GM21825 (cell line): Measurements from ENCODE around the gene ZNF486.
"Not testable (repeated sequence)": the region's sequence is repeated elsewhere in the genome, so short reads cannot be mapped to it uniquely, and the experiment has no call there.

Experiments used
- ATAC-seq: cut with Tn5 transposase; IDR thresholded peaks from one replicate; pipeline ENCODE4 v1.9.1; 2021; ENCODE audit warnings: mild to moderate bottlenecking, moderate library complexity; ENCODE audit not compliant: unreplicated experiment

The ZNF486 gene

DNA sequence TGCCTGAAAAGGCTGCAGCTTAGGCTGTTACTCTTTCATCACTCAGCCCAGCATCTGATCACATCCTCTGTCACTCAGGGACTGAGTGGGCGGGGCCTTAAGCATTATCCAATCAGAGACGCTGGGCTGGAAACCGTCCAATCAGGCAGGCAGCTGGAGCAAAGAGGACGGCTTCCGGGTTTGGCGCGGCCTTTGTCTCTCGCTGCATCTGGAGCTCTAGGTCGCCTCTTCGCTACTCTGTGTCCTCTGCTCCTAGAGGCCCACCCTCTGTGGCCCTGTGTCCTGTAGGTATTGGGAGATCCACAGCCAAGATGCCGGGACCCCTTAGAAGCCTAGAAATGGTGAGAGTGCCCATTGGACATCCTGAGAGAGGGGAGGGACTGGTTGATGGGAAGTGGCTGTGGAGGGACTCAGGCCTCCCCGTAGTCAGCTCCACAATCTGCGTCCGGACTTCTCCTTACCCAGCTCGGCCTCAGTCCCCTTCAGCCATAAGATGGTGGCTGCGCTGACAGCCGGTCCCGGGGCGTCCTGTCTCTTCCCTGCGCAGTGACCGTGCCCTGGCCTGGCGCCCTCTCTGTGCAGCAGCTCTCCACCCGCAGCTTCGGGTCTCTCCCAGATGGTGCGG, at the start of gene ZNF486:
Gene ZNF486 (plus strand): TSS at position 195 of the 625 bp plus-strand sequence. CDS start 117 bp downstream, at position 312.
- peak; percentile 90 for ATAC-seq

DNA sequence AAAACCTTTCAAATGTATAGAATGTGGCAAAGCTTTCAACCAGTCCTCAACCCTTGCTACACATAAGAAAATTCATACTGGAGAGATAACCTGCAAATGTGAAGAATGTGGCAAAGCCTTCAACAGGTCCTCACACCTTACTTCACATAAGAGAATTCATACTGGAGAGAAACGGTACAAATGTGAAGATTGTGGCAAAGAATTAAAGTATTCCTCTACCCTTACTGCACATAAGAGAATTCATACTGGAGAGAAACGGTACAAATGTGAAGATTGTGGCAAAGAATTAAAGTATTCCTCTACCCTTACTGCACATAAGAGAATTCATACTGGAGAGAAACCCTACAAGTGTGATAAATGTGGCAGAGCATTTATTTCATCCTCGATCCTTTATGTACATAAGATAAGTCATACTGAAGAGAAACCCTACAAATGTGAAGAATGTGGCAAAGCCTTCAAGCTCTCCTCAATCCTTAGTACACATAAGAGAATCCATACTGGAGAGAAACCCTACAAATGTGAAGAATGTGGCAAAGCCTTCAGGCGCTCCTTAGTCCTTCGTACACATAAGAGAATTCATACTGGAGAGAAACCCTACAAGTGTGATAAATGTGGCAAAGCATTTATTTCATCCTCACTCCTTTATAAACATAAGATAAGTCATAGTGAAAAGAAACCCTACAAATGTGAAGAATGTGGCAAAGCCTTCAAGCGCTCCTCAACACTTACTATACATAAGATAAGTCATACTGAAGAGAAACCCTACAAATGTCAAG, 48.8 kb upstream of the ZNF486 start:
- ATAC-seq: not testable (repeated sequence)

DNA sequence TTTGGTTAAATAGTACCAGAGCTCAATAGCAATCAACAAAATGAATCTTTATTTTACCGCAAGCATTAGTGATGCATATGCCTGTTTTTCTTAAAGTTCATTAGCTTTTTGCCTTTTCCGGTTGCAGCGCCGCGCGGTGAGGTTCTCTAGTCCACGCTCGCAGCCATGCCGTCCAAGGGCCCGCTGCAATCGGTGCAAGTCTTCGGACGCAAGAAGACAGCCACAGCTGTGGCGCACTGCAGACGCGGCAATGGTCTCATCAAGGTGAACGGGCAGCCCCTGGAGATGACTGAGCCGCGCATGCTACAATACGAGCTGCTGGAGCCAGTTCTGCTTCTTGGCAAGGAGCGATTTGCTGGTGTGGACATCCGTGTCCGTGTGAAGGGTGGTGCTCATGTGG, 42.1 kb upstream of the ZNF486 start:
- no peak for ATAC-seq

DNA sequence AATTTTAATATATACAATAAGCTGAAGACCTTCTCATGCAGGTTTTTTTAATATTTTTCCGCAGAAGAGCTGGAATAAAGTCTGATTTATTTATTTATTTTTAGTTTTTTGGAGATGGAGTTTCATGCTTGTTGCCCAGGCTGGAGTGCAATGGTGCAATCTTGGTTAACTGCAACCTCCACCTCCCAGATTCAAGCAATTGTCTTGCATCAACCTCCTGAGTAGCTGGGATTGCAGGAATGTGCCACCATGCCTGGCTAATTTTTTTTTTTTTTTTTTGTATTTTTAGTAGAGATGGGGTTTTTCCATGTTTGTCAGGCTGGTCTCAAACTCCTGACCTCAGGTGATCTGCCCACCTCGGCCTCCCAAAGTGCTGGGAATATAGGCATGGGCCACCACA, 34.1 kb upstream of the ZNF486 start:
- not testable (repeated sequence) for ATAC-seq

DNA sequence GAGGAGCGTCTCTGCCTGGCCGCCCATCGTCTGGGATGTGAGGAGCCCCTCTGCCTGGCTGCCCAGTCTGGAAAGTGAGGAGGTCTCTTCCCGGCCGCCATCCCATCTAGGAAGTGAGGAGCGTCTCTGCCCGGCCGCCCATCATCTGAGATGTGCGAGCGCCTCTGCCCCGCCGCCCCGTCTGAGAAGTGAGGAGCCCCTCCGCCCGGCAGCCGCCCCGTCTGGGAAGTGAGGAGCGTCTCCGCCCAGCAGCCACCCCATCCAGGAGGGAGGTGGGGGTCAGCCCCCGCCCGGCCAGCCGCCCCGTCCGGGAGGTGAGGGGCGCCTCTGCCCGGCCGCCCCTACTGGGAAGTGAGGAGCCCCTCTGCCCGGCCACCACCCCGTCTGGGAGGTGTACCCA, 29.3 kb upstream of the ZNF486 start:
- not testable (repeated sequence) for ATAC-seq

DNA sequence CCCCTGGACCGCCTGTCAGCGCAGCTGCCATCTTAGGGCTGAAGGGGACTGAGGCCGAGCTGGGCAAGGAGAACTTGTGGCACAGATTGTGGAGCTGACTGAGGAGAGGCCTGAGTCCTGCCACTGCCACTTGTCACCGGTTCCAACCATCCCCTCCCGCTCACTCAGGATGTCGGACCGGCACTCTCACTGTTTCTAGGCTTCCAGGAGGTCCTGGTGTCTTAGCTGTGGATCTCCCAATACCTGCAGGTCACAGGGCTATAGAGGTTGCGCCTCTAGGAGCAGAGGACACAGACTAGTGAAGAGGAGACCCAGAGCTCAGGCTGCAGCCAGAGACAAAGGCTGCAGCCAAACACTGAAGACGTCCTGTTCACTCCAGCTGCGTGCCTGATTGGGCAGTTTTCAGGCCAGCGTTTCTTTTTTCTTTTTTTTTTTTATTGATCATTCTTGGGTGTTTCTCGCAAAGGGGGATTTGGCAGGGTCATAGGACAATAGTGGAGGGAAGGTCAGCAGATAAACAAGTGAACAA, 15.3 kb upstream of the ZNF486 start:
- no peak for ATAC-seq

DNA sequence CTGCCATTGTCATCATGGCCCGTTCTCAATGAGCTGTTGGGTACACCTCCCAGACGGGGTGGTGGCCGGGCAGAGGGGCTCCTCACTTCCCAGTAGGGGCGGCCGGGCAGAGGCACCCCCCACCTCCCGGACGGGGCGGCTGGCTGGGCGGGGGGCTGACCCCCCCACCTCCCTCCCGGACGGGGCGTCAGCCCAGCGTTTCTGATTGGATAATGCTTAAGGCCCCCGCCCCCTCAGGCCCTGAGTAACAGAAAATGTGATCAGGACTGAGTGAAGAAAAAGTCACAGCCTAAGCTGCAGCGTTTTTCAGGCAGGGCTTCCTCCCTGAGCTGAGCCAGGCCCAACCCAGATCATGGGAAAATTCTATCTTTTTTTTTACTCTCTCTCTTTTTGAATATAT, 14.5 kb upstream of the ZNF486 start:
- not testable (repeated sequence) for ATAC-seq

DNA sequence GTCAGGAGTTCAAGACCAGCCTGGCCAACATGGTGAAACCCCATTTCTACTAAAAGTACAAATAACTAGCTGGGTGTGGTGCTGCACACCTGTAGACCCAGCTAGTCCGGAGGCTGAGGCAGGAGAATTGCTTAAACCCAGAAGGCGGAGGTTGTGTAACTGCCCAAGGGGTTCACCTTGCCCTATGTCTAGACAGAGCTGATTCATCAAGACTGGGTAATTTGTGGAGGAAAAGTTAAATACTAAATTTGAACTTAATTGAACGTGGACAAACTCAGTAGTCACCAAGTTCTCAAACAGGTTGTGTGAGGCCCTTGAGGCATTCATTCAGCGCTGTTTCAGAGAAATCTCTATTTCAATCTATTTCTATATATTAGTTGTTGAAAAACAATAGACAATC, 13.7 kb upstream of the ZNF486 start:
- ATAC-seq: no peak

DNA sequence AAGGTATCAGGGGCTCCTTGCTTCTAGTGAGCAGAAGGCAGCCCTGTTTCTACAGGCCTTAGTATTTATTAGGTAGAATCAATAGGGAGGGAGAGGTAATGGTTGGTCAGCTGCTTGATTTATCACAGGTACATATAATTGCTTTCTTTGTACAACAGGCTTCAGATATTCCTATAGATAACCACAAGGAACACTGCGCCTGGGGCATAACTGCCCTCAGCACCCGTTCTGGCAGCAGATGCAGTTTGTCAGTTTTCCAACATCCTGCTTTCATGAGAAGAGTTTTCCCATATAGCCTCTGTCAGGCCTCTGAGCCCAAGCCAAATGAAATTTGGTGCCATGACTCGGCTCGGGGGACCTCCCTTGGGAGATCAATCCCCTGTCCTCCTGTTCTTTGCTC, 12.4 kb upstream of the ZNF486 start:
- ATAC-seq: no peak

DNA sequence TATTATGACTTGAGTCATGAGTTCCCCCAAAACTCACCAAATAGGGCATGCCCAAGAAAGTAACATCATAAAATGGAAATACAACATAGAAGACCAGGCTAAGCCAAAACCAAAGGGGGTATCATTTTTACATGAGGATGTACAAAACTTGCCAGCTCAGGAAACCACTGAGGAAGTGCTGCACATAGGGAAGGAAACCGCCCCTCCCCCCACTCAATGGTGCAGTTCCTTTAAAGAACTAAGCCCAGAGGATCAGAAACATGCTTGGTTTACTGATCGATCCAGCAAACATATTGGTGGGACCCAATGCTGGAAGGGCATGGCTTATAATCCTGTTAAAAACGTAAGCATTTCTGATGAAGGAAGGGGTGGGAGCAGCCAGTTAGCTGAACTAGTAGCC, 4.2 kb upstream of the ZNF486 start:
- ATAC-seq: no peak

DNA sequence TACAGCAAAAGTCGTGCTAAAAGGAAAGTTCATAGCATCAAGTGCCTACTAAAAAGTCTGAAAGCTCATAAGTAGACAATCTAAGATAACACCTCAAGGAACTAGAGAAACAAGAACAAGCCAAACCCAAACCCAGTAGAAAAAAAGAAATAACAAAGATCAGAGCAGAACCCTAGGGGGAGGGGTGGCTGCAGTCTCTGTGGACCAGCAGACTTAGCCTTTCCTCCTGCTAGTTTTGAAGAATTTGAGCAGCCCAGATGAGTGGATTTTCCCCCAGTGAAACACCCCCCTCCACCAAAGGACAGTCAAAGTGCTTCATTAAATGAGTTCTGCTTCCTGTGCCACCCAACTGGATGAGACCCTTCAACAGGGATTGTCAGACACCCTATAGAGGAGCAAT, 2.6 kb upstream of the ZNF486 start:
- no peak for ATAC-seq

DNA sequence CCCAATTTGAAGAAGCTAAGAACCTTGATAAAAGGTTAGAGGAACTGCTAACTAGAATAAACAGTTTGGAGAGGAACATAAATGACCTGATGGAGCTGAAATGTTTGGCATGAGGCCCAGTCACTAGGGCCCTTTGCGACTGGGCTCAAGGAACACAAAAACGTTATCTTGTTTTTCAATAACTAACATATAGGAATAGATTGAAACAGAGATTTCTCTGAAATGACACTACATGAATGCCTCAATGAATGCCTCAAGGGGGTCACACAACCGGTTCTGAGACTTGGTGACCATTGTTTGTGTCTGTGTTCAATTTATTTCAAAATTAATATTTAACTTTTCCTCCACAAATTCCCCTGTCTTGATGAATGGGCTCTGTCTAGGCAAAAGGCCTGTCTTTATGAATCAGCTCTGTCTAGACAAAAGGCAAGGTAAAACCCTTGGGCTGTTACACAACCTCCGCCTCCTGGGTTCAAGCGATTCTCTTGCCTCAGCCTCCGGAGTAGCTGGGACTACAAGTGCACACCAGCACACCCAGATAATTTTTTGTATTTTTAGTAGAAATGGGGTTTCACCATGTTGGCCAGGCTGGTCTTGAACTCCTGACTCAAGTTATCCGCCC, 932 bp upstream of the ZNF486 start:
- no peak for ATAC-seq

DNA sequence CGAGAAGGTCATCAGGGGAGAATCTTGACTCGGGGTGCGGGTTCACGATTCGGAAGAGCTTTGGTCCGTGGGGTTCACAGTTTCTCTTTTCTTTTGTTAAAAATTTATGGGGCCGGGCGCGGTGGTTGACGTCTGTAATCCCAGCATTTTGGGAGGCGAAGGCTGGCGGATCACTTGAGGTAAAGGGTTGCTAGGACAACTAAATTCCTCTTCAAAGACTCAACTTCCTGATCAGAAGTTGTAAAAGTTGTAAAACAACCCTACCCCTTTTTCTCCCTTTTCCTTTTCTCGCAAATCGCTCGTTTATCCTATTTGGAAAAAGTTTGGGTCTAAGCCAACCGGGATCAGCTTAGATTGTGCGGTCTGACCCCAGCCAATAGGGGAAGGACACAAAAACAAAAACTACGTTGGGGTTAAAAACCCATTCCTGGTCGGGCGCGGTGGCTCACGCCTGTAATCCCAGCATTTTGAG, 673 bp downstream of the ZNF486 start:
- ATAC-seq: no peak

DNA sequence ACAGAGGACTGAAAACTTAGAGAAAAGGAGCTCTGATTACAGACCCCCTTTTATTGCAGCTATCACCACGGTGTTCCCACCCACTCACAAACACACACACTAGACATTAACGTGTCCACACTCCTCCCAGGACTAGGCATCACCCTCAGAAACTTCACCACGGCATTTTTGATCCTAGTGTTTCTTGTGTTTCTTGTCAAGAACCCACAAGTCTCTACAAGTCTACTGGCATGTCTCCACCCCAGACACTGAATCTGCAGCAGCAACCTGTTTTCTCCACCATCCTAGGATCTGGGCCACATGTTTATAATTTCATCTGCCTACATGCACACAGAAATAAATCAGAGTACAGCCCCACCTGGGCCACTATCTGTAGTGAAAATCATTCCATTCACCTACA, 4.3 kb downstream of the ZNF486 start:
- no peak for ATAC-seq

DNA sequence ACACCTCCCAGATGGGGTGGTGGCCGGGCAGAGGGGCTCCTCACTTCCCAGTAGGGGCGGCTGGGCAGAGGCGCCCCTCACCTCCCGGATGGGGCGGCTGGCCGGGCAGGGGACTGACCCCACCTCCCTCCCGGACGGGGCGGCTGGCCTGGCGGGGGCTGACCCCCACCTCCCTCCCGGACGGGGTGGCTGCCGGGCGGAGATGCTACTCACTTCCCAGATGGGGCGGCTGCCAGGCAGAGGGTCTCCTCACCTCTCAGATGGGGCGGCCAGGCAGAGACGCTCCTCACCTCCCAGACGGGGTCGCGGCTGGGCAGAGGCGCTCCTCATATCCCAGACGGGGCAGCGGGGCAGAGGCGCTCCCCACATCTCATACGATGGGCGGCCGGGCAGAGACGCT, 8.8 kb downstream of the ZNF486 start:
- not testable (repeated sequence) for ATAC-seq

DNA sequence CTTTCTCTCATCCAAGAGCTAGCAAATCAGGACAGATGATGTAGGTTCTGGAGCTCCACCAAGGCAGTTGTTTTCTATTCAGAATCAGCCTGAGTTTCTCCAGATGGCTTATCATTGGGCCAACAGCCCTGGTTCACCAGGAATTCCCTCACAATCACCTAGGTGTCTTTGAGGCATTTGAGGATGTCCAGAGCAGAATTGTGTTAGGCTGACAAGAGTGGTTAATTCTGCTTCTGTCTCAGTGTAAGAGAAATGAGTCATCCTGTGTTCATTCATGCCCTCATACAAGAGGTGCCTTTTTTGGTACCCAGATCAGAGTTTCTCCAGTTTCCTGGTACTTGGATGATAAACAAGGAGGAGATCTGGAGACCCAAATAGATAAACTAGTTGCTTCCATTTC, 12.9 kb downstream of the ZNF486 start:
- ATAC-seq: not testable (repeated sequence)

DNA sequence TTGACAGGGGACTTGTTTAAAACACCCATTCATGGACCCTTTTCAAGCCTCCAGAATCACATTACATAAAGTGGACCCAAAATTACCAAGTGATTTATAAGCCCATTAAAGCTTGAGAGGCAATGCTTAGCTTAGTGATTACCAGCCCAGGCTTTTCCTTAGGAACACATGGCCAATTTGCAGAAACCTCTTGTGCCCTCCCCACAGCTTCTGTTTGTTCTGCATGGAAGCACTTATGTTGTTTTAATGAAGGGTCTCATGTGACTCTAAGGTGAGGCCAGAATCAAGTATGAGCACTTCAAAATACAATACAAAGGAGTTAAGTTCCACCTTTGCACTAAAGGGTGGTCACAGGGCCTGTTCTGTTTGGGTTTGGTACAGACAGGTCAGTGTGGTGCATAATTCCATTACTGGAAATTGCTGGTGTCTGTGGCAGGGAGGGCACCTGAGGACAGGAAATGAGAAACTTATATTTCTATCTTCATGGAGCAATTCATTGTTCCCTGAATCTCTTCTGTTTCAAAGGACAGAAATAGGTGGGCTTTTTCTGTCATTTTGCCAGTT, 15.3 kb downstream of the ZNF486 start:
- no peak for ATAC-seq

DNA sequence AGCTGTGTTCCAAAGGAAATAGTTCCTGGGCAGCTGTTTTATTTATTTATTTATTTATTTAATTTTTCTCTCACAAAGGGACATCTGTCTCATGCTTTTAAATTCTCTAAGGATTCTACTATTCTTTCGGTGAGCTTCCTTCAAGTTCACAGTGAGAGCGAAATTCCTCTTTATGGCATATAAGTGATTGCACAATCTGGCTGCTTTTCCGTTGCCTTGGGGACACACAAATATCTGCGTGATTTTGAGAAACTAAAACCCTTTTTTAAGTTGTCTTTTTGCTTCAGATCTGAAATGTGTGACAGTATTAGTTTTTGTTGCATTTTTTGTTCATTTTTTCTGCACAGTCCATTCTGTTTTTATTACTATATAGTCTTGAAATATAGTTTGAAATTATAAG, 19.2 kb downstream of the ZNF486 start:
- ATAC-seq: no peak

DNA sequence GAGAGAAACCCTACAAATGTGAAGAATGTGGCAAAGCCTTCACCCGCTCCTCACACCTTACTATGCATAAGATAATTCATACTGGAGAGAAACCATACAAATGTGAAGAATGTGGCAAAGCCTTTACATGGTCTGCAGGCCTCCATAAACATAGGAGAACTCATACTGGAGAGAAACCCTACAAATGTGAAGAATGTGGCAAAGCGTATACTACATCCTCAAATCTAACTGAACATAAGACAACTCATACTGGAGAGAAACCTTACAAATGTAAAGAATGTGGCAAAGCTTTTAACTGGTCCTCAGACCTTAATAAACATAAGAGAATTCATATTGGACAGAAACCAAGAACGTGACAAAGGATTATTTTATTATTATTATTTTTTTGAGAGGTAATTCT, 30.7 kb downstream of the ZNF486 start:
- ATAC-seq: no peak

DNA sequence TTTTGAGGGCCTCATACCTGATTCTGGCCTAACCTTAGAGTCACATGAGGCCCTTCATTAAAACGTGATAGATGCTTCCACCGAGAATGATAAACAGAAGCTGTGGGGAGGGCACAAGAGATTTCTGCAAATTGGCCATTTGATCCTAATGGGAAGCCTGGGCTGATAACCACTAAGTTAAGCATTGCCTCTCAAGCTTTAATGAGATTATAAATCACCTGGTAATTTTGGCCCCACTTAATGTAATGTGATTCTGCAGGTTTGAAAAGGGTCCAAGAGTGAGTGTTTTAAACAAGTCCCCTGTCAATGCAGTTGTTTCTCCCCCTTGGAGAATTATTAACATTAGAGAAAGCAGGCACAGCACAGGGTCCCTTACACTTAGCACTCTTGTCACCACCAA, 42.0 kb downstream of the ZNF486 start:
- no peak for ATAC-seq

DNA sequence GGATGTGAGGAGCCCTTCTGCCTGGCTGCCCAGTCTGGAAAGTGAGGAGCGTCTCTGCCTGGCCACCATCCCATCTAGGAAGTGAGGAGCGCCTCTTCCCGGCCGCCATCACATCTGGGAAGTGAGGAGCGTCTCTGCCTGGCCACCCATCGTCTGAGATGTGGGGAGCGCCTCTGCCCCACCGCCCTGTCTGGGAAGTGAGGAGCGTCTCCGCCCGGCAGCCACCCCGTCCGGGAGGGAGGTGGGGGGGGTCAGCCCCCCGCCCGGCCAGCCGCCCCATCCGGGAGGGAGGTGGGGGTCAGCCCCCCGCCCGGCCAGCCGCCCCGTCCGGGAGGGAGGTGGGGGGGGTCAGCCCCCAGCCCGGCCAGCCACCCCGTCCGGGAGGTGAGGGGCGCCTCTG, 47.4 kb downstream of the ZNF486 start:
- not testable (repeated sequence) for ATAC-seq
